Uterus (tissue), 4 donors: Measurements from ENCODE around the gene AP2M1. TPM values are rescaled to one million over a fixed set of nuclear protein-coding genes. Genes with fewer than 3 reads are reported as not detected.

ENCODE experiments used
- DNase-seq, 2 donors: peaks; one replicate each; pipeline ENCODE4 v3.0.0-alpha.2; 2019 to 2020
- H3K27ac ChIP-seq, 2 donors: fragments of 200-600 bp; sonication (generic); 1 replicate in 1 of 2; 2 replicates in 1 of 2; pipeline ENCODE4 v1.5.1; 2016 to 2018
- H3K27me3 ChIP-seq, 2 donors: fragments of 200-600 bp; sonication (generic); one replicate each; pipeline ENCODE4 v1.5.1; 2018 to 2019; ENCODE audit warnings: control low read depth in 1 of 2
- H3K36me3 ChIP-seq, 2 donors: fragments of 200-600 bp; sonication (generic); one replicate each; pipeline ENCODE4 v1.5.1; 2019; ENCODE audit warnings: control low read depth in 1 of 2
- H3K4me1 ChIP-seq, 2 donors: fragments of 200-600 bp; sonication (generic); one replicate each; pipeline ENCODE4 v1.5.1; 2018 to 2019; ENCODE audit warnings: control low read depth in 1 of 2
- H3K4me3 ChIP-seq, 2 donors: fragments of 200-600 bp; sonication (generic); 1 replicate in 1 of 2; 2 replicates in 1 of 2; pipeline ENCODE4 v1.5.1; 2018 to 2019; ENCODE audit warnings: mild to moderate bottlenecking in 1 of 2
- H3K9me3 ChIP-seq, 2 donors: fragments of 200-600 bp; sonication (generic); one replicate each; pipeline ENCODE4 v1.5.1; 2019; ENCODE audit warnings: control low read depth in 1 of 2
- CTCF ChIP-seq, 4 experiments: fragments of 200-600 bp in 2 of 4; fragments of 450-650 bp in 2 of 4; sonication (generic) in 2 of 4; IDR thresholded peaks; one replicate each; pipeline ENCODE4 v1.5.1; 2016 to 2019; ENCODE audit warnings: antibody characterized with exemption in 4 of 4, mild to moderate bottlenecking in 2 of 4, moderate library complexity in 1 of 4
- POLR2A ChIP-seq, 2 donors: fragments of 450-650 bp; IDR thresholded peaks; one replicate each; pipeline ENCODE4 v1.6.1; 2016; ENCODE audit warnings: antibody characterized with exemption in 2 of 2, mild to moderate bottlenecking in 1 of 2, moderate library complexity in 1 of 2
- intact Hi-C: fragments of 100-400 bp; cut with DNase I; formaldehyde crosslinking; loops from one replicate; pipeline ENCODE4 v1.15.1; 2023; ENCODE audit warnings: low total_unique reads
- total RNA-seq, 4 donors: library from RNA; depleted of rRNA in 3 of 4; stranded (reverse); fragments of >200 nt in 3 of 4; gene quantifications; one replicate each; pipeline versions ENCODE4 v1.1.0 to v1.2.4, GENCODE V29; 2014 to 2023
- donor health status: DM: yes; HTN: yes; CAD: no.

The AP2M1 gene
- total RNA-seq, 4 donors from 2014 or later = 81.8 to 248 (median 172) TPM

GRCh38 chr3:184185461-184186183, 11.0 kb downstream of the AP2M1 start:
- intact Hi-C loops = loop anchor here (10.0 kb wide), 1 partner anchor 129 kb away; the partner anchor contains the start of gene EIF4G1
- H3K4me1 ChIP-seq = peaks cover 0 to 16% of the 10 kb centered on the region in 2 donors

DNA sequence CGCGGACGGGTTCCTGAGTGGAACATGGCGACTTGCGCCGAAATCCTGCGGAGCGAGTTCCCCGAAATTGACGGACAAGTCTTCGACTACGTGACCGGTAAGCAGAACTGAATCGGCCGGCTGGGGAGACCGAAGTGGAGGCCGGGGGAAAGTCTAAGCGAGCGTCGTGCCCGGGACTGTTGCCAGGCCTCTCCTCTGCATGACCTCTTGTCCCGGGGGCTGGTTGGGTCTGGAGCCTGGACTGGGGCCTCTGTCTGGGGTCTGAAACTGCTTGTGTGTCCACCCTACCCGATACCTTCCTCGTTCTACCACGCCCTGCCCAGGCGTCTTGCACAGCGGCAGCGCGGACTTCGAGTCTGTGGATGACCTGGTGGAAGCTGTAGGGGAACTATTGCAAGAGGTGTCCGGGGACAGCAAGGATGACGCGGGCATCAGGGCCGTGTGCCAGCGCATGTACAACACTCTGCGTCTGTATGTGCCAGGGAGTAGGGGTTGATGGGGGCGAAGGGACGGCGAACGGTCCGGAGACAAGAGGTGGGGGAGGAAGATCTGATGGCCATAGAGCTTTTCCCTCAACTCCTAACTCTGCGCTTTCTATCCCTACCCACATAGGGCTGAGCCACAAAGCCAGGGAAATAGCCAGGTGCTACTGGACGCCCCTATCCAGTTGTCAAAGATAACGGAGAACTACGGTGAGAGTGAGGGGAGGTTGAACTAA, 11.7 kb downstream of the AP2M1 start, which contains the start of gene ABCF3:
TSS of gene ABCF3 (plus strand) at position 16 of the 718 bp plus-strand sequence. CDS start at position 25, 9 bp downstream.
- Histone ChIP-seq H3K27ac (peak within 1 kb of the TSS; percentile 80), H3K4me3 (peak within 1 kb of the TSS; percentile 69 to 91), H3K27me3 (no peaks in the 10 kb centered on the region), H3K9me3 (no peaks in the 10 kb centered on the region), H3K4me1 (peaks cover 0 to 16% of the 10 kb centered on the region in 2 donors), H3K36me3 (no peaks in the 10 kb centered on the region)
- DNase-seq = peak; percentile 43 to 49
- intact Hi-C loops = loop anchor here (10.0 kb wide), 1 partner anchor 128 kb away; the partner anchor contains the start of gene EIF4G1
- TF ChIP-seq POLR2A (IDR thresholded peaks at IDR 0.05) (peak; percentile 52 to 79), CTCF (IDR thresholded peaks at IDR 0.05) (peak in 1 of 4 experiments; percentile 2)

More at GRCh38 chr3:184185461-184186183, 11.0 kb downstream of the AP2M1 start:
- no peaks in the 10 kb centered on the region for H3K9me3 ChIP-seq
- H3K36me3 ChIP-seq = no peaks in the 10 kb centered on the region
- no peaks in the 10 kb centered on the region for H3K27me3 ChIP-seq
- DNase-seq = peak; percentile 99
- TF ChIP-seq POLR2A (IDR thresholded peaks at IDR 0.05) (no peak), CTCF (IDR thresholded peaks at IDR 0.05) (peak in 1 of 4 experiments; percentile 29)
- peak overlapping the region; percentile 80 for H3K27ac ChIP-seq
- peak overlapping the region; percentile 69 to 91 for H3K4me3 ChIP-seq

DNA sequence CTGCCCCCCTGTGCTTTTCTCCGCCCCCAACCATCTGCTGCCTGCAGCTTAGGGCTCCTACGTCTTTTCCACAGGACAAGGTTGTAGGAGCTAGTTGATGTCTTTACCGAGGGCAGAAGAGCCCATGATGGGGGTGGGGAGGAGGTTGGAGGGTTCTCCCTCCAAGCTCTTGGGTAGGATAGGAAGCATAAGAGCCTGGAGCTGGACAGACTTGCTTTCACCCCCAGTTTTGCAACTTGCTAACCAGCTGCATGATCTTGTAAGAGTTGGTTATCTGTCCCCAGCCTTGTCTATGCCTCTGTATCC, 12.2 kb downstream of the AP2M1 start:
- TF ChIP-seq CTCF (IDR thresholded peaks at IDR 0.05) (no peak), POLR2A (IDR thresholded peaks at IDR 0.05) (no peak)
- no peaks in the 10 kb centered on the region for H3K9me3 ChIP-seq
- H3K4me1 ChIP-seq = peaks cover 0 to 16% of the 10 kb centered on the region in 2 donors
- peak overlapping the region; percentile 69 to 91 for H3K4me3 ChIP-seq
- intact Hi-C loops = loop anchor here (10.0 kb wide), 1 partner anchor 128 kb away; the partner anchor contains the start of gene EIF4G1
- H3K27me3 ChIP-seq = no peaks in the 10 kb centered on the region
- no peaks in the 10 kb centered on the region for H3K36me3 ChIP-seq
- peak overlapping the region; percentile 72 to 79 for H3K27ac ChIP-seq
- DNase-seq = no peak

- no peaks in the 10 kb centered on the region for H3K27me3 ChIP-seq
- no peak for DNase-seq
- intact Hi-C loops = loop anchor here (10.0 kb wide), 1 partner anchor 127 kb away; the partner anchor contains the start of gene EIF4G1
- no peaks in the 10 kb centered on the region for H3K36me3 ChIP-seq
- TF ChIP-seq POLR2A (IDR thresholded peaks at IDR 0.05) (no peak), CTCF (IDR thresholded peaks at IDR 0.05) (no peak)
- H3K4me1 ChIP-seq = peaks cover 0 to 16% of the 10 kb centered on the region in 2 donors
- H3K9me3 ChIP-seq = no peaks in the 10 kb centered on the region
- H3K27ac ChIP-seq = no peak overlapping the region
- no peak overlapping the region for H3K4me3 ChIP-seq
Measured at GRCh38 chr3:184188080-184188479, 13.4 kb downstream of the AP2M1 start.
